SK-N-SH (cell line): ENCODE results near the gene BAHCC1. TPM values are rescaled to one million over a fixed set of nuclear protein-coding genes. Genes with fewer than 3 reads are reported as not detected.

ENCODE experiments used
- CTCF ChIA-PET: fragments of 300-600, 350-600 bp; formaldehyde crosslinking; extraction: SDS; loops from one replicate; lab custom pipeline; 2021; lab: Yijun Ruan, JAX
- POLR2A ChIA-PET: fragments of 350-600 bp; sonication (Branson Sonifier 250); formaldehyde crosslinking; extraction: SDS; loops from one replicate; lab custom pipeline; 2020; ENCODE audit warnings: antibody characterized with exemption, inconsistent platforms; lab: Yijun Ruan, JAX
- DNase-seq: peaks from one replicate; pipeline ENCODE4 v3.0.0; 2012
- H2AFZ ChIP-seq: fragments of 200-600 bp; sonication (generic); 2 replicates; pipeline ENCODE4 v1.8.1; 2016; ENCODE audit warnings: antibody characterized with exemption, mild to moderate bottlenecking, low read depth
- H3F3A ChIP-seq: fragments of 200-600 bp; sonication (generic); replicated peaks from 2 replicates; pipeline ENCODE3; 2016; ENCODE audit warnings: antibody characterized with exemption, mild to moderate bottlenecking; ENCODE audit not compliant: insufficient read depth
- H3K27ac ChIP-seq, 2 experiments: fragments of 200-500 bp in 1 of 2; fragments of 200-600 bp in 1 of 2; sonication (Bioruptor generic) in 1 of 2; sonication (generic), shearing (Covaris generic) in 1 of 2; 2 replicates each; pipeline versions ENCODE4 v1.5.1 to v1.6.1; 2014 to 2016; ENCODE audit warnings: low read depth in 2 of 2, inconsistent platforms in 1 of 2, low read length in 1 of 2, mild to moderate bottlenecking in 1 of 2, mixed read lengths in 1 of 2
- H3K27me3 ChIP-seq: fragments of 200-600 bp; sonication (generic), shearing (Covaris generic); 2 replicates; pipeline ENCODE4 v1.6.1; 2016; ENCODE audit warnings: mixed run types; ENCODE audit not compliant: insufficient read depth
- H3K36me3 ChIP-seq, 2 experiments: fragments of 200-500 bp in 1 of 2; fragments of 200-600 bp in 1 of 2; sonication (Bioruptor generic) in 1 of 2; sonication (generic) in 1 of 2; replicated peaks in 1 of 2; 2 replicates each; pipeline versions ENCODE3 to v1.5.1; 2014 to 2016; ENCODE audit warnings: low read length in 1 of 2, mild to moderate bottlenecking in 1 of 2; ENCODE audit not compliant: insufficient read depth in 2 of 2, control insufficient read depth in 1 of 2
- H3K4me1 ChIP-seq, 2 experiments: fragments of 200-500 bp in 1 of 2; fragments of 200-600 bp in 1 of 2; sonication (Bioruptor generic) in 1 of 2; sonication (generic), shearing (Covaris generic) in 1 of 2; 2 replicates each; pipeline versions ENCODE4 v1.5.1 to v1.6.1; 2014 to 2016; ENCODE audit warnings: low read depth in 1 of 2, low read length in 1 of 2, mixed run types in 1 of 2; ENCODE audit not compliant: insufficient read depth in 2 of 2, control insufficient read depth in 1 of 2
- H3K4me2 ChIP-seq: fragments of 200-600 bp; sonication (generic), shearing (Covaris generic); 2 replicates; pipeline ENCODE4 v1.6.1; 2017; ENCODE audit warnings: mixed run types
- H3K4me3 ChIP-seq, 2 experiments: fragments of 200-500 bp in 1 of 2; fragments of 200-600 bp in 1 of 2; sonication (Bioruptor generic) in 1 of 2; sonication (generic), shearing (Covaris generic) in 1 of 2; 2 replicates each; pipeline versions ENCODE4 v1.5.1 to v1.8.1; 2014 to 2016; ENCODE audit warnings: low read depth in 2 of 2, inconsistent platforms in 1 of 2, low read length in 1 of 2, mild to moderate bottlenecking in 1 of 2, mixed read lengths in 1 of 2, moderate library complexity in 1 of 2
- H3K79me2 ChIP-seq: fragments of 200-600 bp; sonication (generic); 2 replicates; pipeline ENCODE4 v1.8.1; 2017; ENCODE audit warnings: mild to moderate bottlenecking; ENCODE audit not compliant: insufficient read depth
- H3K9ac ChIP-seq: fragments of 200-600 bp; sonication (generic); 2 replicates; pipeline ENCODE4 v1.6.1; 2017; ENCODE audit warnings: mixed run types
- H3K9me2 ChIP-seq: fragments of 200-600 bp; sonication (generic); 2 replicates; pipeline ENCODE4 v1.6.1; 2017; ENCODE audit warnings: mixed run types
- H3K9me3 ChIP-seq: fragments of 200-600 bp; sonication (generic); 2 replicates; pipeline ENCODE4 v1.6.1; 2017; ENCODE audit warnings: mixed run types, mild to moderate bottlenecking, moderate library complexity
- H4K20me1 ChIP-seq: fragments of 200-600 bp; sonication (generic); 2 replicates; pipeline ENCODE4 v1.6.1; 2017; ENCODE audit warnings: mild to moderate bottlenecking, mixed run types; ENCODE audit not compliant: insufficient read depth
- CHD2 ChIP-seq: fragments of 150-350 bp; IDR thresholded peaks from 2 replicates; pipeline ENCODE4 v1.6.1; 2018; ENCODE audit warnings: low read length; ENCODE audit not compliant: partially characterized antibody
- CTCF ChIP-seq: fragments of 200-600 bp; sonication (generic); IDR thresholded peaks from 2 replicates; pipeline ENCODE4 v1.6.1; 2017; ENCODE audit warnings: antibody characterized with exemption, mild to moderate bottlenecking, moderate library complexity
- ELF1 ChIP-seq: IDR thresholded peaks from 2 replicates; pipeline ENCODE4 v1.4.0; 2012
- EP300 ChIP-seq, 2 experiments: IDR thresholded peaks; 2 replicates each; pipeline versions ENCODE4 v1.4.0 to v1.6.1; 2012; ENCODE audit warnings: borderline replicate concordance in 1 of 2, low read depth in 1 of 2, low read length in 1 of 2
- EZH2phosphoT487 ChIP-seq: fragments of 200-600 bp; sonication (generic); IDR thresholded peaks from 2 replicates; pipeline ENCODE4 v1.6.1; 2017; ENCODE audit warnings: low read depth, mixed run types, mild to moderate bottlenecking, antibody characterized with exemption, moderate library complexity, borderline replicate concordance
- GATA2 ChIP-seq: sonication (generic); formaldehyde crosslinking; IDR thresholded peaks from 2 replicates; pipeline ENCODE4 v1.5.0; 2020; ENCODE audit warnings: mild to moderate bottlenecking, missing genetic modification reagents
- MXI1 ChIP-seq: IDR thresholded peaks from 2 replicates; pipeline ENCODE4 v1.6.1; 2012; ENCODE audit warnings: mild to moderate bottlenecking, low read depth, low read length, improper control_type of control experiment
- NFIC ChIP-seq: IDR thresholded peaks from 2 replicates; pipeline ENCODE4 v1.4.0; 2012; ENCODE audit warnings: borderline replicate concordance
- RCOR1 ChIP-seq: fragments of 150-350 bp; IDR thresholded peaks from 2 replicates; pipeline ENCODE4 v1.6.1; 2017; ENCODE audit warnings: antibody characterized with exemption, low read length
- RXRA ChIP-seq: IDR thresholded peaks from 2 replicates; pipeline ENCODE4 v1.4.0; 2012; ENCODE audit warnings: low read depth, mild to moderate bottlenecking, borderline replicate concordance
- TCF12 ChIP-seq: IDR thresholded peaks from 2 replicates; pipeline ENCODE4 v1.4.0; 2012
- USF2 ChIP-seq: fragments of 150-350 bp; IDR thresholded peaks from 2 replicates; pipeline ENCODE4 v1.6.1; 2017; ENCODE audit warnings: antibody characterized with exemption, low read length, low read depth, borderline replicate concordance
- YY1 ChIP-seq: IDR thresholded peaks from 2 replicates; pipeline ENCODE4 v1.4.0; 2012; ENCODE audit warnings: low read depth, mild to moderate bottlenecking
- ZBTB33 ChIP-seq: IDR thresholded peaks from 2 replicates; pipeline ENCODE4 v1.4.0; 2012; ENCODE audit warnings: low read depth, borderline replicate concordance
- WGBS: methylation state at CpG from one replicate; pipeline ENCODE4 v1.1.6; 2017; ENCODE audit warnings: low lambda C conversion rate; 5-methylcytosine and 5-hydroxymethylcytosine counted together
- polyA plus RNA-seq, 3 experiments: library from polyadenylated mRNA; depleted of rRNA; stranded (reverse); fragments of >200 nt; gene quantifications; 2 replicates each; pipeline ENCODE4 v1.2.3, GENCODE V29; 2012

BAHCC1 gene
- polyA plus RNA-seq, 1 of the 3 experiments (the other 2 are of a cell fraction): 6.4 TPM

GRCh38 chr17:81347437-81347836, 47.8 kb upstream of the BAHCC1 start (continued):
- no peak for TF ChIP-seq CTCF
- TF ChIP-seq ZBTB33: no peak
- no peak for TF ChIP-seq EP300 (IDR thresholded peaks at IDR 0.05; ENCODE audit: borderline replicate concordance in 1 of 2, low read depth in 1 of 2, low read length in 1 of 2)

- H3K4me3 ChIP-seq: no peak overlapping the region
- DNase-seq: no peak
- H3K9me2 ChIP-seq: no peaks in the 10 kb centered on the region
- H3F3A ChIP-seq: peaks cover 10% of the 10 kb centered on the region
- H2AFZ ChIP-seq: no peak overlapping the region
- H3K79me2 ChIP-seq: peaks cover 23% of the 10 kb centered on the region
- ChIA-PET POLR2A (no interaction called here), CTCF (interaction anchor here (1.9 to 3.5 kb wide), 2 partner anchors 24 to 92 kb away, joined by 6 to 15 read pairs; no protein-coding TSS in a partner anchor)
- no peaks in the 10 kb centered on the region; the same call in 1 of the 2 replicates for H4K20me1 ChIP-seq
- H3K4me1 ChIP-seq: peaks cover 0 to 14% of the 10 kb centered on the region in 2 experiments; a peak in 2 of 4 replicates
- 93% methylated on average over 21 of the region's 21 CpGs for WGBS
- H3K27ac ChIP-seq: no peak overlapping the region
- H3K4me2 ChIP-seq: no peak overlapping the region
- no peaks in the 10 kb centered on the region for H3K9me3 ChIP-seq
- H3K36me3 ChIP-seq: no peaks in the 10 kb centered on the region
- H3K9ac ChIP-seq: no peak overlapping the region
- TF ChIP-seq TCF12 (no peak), NFIC (no peak), GATA2 (CRISPR knock-in tag) (no peak), CHD2 (no peak), USF2 (no peak), MXI1 (no peak), RXRA (no peak), EZH2phosphoT487 (no peak), RCOR1 (no peak), YY1 (no peak), ZBTB33 (no peak), ELF1 (no peak)
- no peaks in the 10 kb centered on the region for H3K27me3 ChIP-seq
Observed at GRCh38 chr17:81348097-81349055, 46.9 kb upstream of the BAHCC1 start.
